NT2/D1 (cell line): ENCODE data around the gene MMEL1.

Experiments
- DNase-seq: peaks from one replicate; pipeline ENCODE4 v3.0.0-alpha.2; 2011; ENCODE audit warnings: low read depth, low spot score
- H3K27me3 ChIP-seq: 2 replicates; pipeline ENCODE4 v1.6.0; 2011; ENCODE audit warnings: mild to moderate bottlenecking; ENCODE audit not compliant: insufficient read length, insufficient read depth
- H3K36me3 ChIP-seq: 2 replicates; pipeline ENCODE4 v1.6.1; 2011; ENCODE audit warnings: mild to moderate bottlenecking, low read length, mixed read lengths; ENCODE audit not compliant: insufficient read depth, insufficient read length
- H3K4me1 ChIP-seq: 2 replicates; pipeline ENCODE4 v1.5.1; 2011; ENCODE audit not compliant: insufficient read depth, insufficient read length
- H3K4me3 ChIP-seq: 2 replicates; pipeline ENCODE4 v1.5.1; 2011; ENCODE audit warnings: low read depth; ENCODE audit not compliant: insufficient read length
- H3K9ac ChIP-seq: 2 replicates; pipeline ENCODE4 v1.6.0; 2011; ENCODE audit warnings: low read depth; ENCODE audit not compliant: insufficient read length
- H3K9me3 ChIP-seq: 2 replicates; pipeline ENCODE4 v1.5.1; 2011; ENCODE audit warnings: mild to moderate bottlenecking, low read length; ENCODE audit not compliant: insufficient read depth
- SUZ12 ChIP-seq: IDR thresholded peaks from 2 replicates; pipeline ENCODE4 v1.6.1; 2011; ENCODE audit not compliant: insufficient read length, insufficient read depth; ENCODE audit errors: extremely low read depth
- YY1 ChIP-seq: IDR thresholded peaks from 2 replicates; pipeline ENCODE4 v1.6.1; 2011; ENCODE audit not compliant: insufficient read length, insufficient read depth
- ZNF274 ChIP-seq: IDR thresholded peaks from 2 replicates; pipeline ENCODE4 v1.6.1; 2011; ENCODE audit warnings: mild to moderate bottlenecking, low read depth, low read length

Gene MMEL1

DNA sequence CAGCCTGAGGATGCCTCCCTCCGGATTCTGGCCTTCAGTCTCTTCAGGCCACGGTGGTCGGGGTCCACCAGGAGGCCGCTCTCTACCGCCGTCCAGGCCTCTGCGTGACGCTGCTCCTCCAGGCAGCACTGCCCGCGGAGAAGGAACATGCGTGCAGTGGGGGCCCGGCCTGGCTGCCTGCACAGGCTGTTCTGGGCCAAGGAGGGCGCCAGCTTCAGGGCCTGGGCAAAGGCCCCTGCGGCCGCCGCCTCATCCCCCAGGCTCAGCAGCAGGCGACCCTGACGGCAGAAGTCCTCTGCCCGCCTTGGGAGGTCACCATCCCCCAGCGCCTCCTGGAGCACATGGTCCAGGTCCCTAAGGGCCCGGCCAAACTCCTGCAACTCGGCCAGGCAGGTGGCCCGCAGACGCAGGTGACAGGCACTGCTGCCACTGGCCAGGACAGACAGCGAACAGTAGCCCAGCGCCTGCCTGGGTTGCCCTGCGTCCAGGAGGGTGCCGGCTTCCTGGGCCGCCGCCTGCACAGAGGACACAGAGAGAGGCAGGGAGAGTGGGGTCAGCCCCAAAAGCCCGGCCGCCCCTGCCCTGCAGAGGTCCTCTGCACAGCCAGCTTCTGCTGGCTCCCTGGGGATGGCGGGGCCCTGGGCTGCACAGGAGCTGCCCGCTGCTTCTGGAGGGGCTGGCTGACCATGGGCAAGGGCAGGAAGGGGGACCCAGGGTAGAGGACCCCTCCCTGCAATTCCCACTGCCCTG, 8.7 kb upstream of the MMEL1 start:
- no peak for DNase-seq
- TF ChIP-seq ZNF274, result no peak
- no peak for TF ChIP-seq YY1
- no peak for TF ChIP-seq SUZ12
- H3K4me3 ChIP-seq, result peak overlapping the region; percentile 79
- H3K36me3 ChIP-seq, result no peaks in the 10 kb centered on the region
- H3K27me3 ChIP-seq, result peaks cover 43% of the 10 kb centered on the region
- peaks cover 13% of the 10 kb centered on the region for H3K4me1 ChIP-seq
- peak overlapping the region; percentile 84 for H3K9ac ChIP-seq
- H3K9me3 ChIP-seq, result peaks cover 20% of the 10 kb centered on the region; the same call in 1 of the 2 replicates

GRCh38 chr1:2640626-2641025, 7.8 kb upstream of the MMEL1 start:
- no peak for TF ChIP-seq SUZ12
- no peak for TF ChIP-seq YY1
- TF ChIP-seq ZNF274, result no peak
- no peak for DNase-seq
- no peaks in the 10 kb centered on the region for H3K36me3 ChIP-seq
- no peak overlapping the region for H3K4me3 ChIP-seq
- peaks cover 15% of the 10 kb centered on the region; the same call in 1 of the 2 replicates for H3K9me3 ChIP-seq
- peaks cover 13% of the 10 kb centered on the region for H3K4me1 ChIP-seq
- H3K27me3 ChIP-seq, result peaks cover 35% of the 10 kb centered on the region
- no peak overlapping the region for H3K9ac ChIP-seq

DNA sequence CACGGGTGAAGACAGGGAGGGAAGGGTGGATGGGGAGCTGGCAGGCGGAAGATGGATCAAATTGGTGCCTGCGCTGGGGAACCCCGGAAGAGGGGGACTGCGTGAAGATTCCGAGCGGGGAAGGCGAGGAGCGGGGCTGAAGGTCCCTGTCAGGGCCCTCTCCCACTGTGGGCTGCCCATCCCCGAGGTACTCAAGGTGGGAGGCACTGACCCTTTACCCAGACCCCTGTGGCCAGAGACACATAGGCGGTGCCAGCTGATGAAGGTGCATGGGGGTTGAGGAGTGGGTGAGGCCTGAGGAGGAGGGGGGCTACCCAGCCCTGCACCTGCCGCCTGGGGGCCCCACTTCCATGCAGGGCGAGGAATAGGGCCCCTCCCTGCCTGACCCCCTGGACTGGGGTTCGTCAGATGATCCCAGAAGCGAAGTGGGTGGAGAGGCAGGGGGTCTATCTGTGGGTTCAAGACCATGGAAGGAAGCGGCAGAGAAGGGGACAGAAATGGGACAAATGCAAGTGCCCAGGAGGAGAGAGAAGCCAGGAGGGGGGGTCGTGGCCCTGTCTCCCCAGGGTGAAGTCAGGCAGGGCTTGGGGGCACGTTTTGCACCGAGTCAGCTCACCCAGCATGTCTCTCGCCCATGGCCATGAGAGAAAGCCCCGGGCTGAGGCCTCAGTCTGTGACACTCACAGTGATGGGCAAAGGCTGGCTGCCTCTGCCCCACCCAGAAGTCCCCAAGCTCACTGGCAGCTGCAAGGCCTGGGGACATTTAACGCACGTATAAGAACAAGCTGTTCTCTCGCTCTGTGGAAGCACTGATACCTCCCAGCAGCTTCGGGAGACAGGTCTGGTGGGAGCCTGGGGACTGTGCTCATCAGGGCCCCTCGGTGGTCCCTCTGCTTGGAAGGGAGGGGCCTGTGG, 7.0 kb upstream of the MMEL1 start:
- no peak for TF ChIP-seq SUZ12
- TF ChIP-seq YY1, result no peak
- no peak for TF ChIP-seq ZNF274
- H3K4me3 ChIP-seq, result no peak overlapping the region
- H3K27me3 ChIP-seq, result peaks cover 29% of the 10 kb centered on the region
- peaks cover 15% of the 10 kb centered on the region; the same call in 1 of the 2 replicates for H3K9me3 ChIP-seq
- no peaks in the 10 kb centered on the region for H3K36me3 ChIP-seq
- H3K9ac ChIP-seq, result no peak overlapping the region
- H3K4me1 ChIP-seq, result peaks cover 18% of the 10 kb centered on the region
- DNase-seq, result no peak

GRCh38 chr1:2639203-2639602, 6.4 kb upstream of the MMEL1 start:
- Histone ChIP-seq H3K9ac (no peak overlapping the region), H3K4me3 (no peak overlapping the region), H3K9me3 (peaks cover 15% of the 10 kb centered on the region; the same call in 1 of the 2 replicates), H3K4me1 (peaks cover 18% of the 10 kb centered on the region), H3K27me3 (peaks cover 22% of the 10 kb centered on the region), H3K36me3 (no peaks in the 10 kb centered on the region)
- TF ChIP-seq SUZ12 (no peak), ZNF274 (no peak), YY1 (no peak)
- no peak for DNase-seq

DNA sequence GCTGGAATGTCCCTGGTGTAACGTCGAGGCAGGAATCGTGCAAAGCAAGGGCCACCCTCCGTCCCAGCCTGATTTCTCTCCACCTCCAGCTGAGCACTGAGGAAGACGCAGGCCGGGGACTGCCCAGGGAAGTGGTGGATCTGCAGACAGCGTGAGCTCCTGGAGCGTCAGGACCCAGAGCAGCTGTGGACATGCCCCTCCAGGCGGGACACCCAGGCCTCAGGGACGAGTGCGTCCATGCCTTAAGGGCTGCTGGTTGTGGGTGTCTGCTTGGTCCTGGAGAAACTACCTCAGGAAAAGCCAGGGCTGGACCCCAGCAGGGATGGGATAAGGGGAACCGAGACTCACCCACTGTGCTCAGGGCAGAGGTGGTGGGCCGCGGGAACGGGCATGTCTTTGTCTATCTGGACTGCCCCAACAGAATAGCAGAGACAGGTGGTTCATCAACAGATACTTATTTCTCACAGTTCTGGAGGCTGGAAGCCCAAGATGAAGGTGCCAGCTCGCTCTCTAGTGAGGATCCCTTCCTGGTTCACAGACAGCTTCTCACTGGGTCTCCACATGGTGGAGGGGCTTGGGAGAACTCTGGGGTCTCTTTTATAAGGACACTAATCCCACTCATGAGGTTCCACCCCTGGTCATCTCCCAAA, 5.8 kb upstream of the MMEL1 start:
- no peak for DNase-seq
- Histone ChIP-seq H3K4me1 (peaks cover 20% of the 10 kb centered on the region), H3K36me3 (no peaks in the 10 kb centered on the region), H3K9me3 (peaks cover 15% of the 10 kb centered on the region; the same call in 1 of the 2 replicates), H3K4me3 (no peak overlapping the region), H3K9ac (no peak overlapping the region), H3K27me3 (peaks cover 16% of the 10 kb centered on the region)
- no peak for TF ChIP-seq ZNF274
- TF ChIP-seq YY1, result no peak
- TF ChIP-seq SUZ12, result no peak

DNA sequence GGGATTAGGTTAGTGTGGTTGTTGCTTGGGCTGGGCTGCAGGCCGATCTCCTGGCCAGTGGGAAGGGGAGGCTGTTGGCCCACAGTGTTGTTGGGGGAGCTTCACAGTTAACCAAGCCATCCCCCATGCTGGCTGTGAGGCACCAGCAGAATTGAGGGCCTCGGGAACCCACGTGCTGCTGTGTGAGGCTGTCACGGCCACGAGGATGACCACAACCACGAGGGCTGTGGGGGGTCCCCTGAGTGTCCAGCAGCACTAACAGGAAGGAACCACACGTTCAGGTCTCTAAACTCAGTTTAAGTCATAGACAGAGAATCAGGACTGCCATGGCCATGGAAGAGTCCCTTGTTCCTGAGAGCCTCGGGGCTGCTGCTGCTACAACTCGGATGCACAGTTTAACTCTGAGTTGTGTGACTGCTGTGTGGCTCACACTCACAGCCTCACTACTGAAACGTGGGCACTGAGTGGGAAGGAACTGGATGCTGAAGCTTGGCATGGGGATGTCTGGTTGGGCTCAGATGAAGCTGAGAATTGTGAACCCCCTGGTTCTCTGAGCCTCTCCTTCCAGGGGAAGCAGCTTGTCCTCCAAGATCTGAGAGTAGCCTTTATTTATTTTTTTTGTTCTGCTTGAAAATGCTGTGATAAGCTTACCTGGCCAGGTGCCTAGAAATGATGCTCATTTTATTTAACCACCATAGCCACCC, 4.8 kb upstream of the MMEL1 start:
- TF ChIP-seq ZNF274, result no peak
- TF ChIP-seq YY1, result no peak
- TF ChIP-seq SUZ12, result no peak
- no peak overlapping the region for H3K4me3 ChIP-seq
- H3K9ac ChIP-seq, result no peak overlapping the region
- DNase-seq, result no peak
- peaks cover 15% of the 10 kb centered on the region; the same call in 1 of the 2 replicates for H3K9me3 ChIP-seq
- H3K36me3 ChIP-seq, result no peaks in the 10 kb centered on the region
- H3K27me3 ChIP-seq, result peaks cover 14% of the 10 kb centered on the region
- H3K4me1 ChIP-seq, result peaks cover 25% of the 10 kb centered on the region
